GM19463 (cell line): ENCODE data around the gene CAB39L.

ENCODE experiments used
- ATAC-seq: cut with Tn5 transposase; IDR thresholded peaks from one replicate; pipeline ENCODE4 v1.9.1; 2021; ENCODE audit warnings: mild to moderate bottlenecking, moderate library complexity; ENCODE audit not compliant: unreplicated experiment

The CAB39L gene

DNA sequence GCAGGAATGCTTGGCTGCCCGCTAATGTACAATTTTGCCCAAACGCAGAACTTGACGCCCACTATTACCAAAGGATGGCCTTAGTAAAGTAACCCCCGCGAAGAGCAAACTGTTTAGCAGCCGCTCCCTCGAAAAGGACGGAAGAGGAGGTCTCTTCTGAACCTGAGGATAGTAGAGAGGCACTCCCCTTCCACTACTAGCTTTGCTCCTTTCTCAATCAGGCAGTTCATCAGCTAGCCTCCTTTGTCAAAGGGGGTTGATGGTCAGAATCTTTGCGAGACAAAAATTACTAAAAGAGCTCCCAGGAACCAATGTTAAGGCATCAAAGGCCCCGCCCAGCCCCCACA lies 534 bp downstream of the CAB39L start:
- no peak for ATAC-seq

DNA sequence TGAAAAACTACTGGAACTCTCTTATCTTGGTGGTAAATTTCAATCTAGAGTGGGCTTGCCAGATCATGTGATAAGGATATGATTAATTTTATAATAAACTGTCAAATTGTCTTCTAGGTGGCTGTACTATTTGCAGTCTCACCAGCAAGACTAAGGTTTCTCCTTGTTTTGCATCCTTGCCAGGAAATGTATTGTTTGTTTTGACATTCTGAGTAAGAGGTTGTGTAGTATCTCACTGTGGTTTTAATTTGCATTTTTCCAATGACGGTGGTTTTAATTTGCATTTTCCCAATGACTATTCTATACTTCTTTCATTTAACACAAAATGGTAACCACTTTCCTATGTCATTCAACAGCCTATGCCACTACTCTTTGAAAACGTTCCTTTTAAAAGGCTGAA lies 2.0 kb downstream of the CAB39L start:
- no peak for ATAC-seq

DNA sequence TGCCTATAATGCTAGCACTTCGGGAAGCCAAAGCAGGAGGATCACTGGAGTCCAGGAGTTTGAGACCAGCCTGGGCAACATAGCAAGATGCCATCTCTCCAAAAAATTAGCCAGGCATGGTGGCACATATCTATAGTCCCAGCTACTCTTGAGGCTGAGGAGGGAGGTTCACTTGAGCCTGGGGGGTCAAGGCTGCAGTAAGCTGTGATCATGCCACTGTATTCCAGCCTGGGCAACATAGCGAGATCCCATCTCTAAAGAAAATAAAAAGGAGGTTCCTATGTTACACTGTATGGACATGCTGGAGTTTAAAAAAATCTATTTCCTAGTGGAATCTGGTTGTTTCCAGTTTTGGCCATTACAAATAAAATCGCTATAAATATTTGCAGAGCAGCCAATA lies 2.6 kb downstream of the CAB39L start:
- no peak for ATAC-seq

DNA sequence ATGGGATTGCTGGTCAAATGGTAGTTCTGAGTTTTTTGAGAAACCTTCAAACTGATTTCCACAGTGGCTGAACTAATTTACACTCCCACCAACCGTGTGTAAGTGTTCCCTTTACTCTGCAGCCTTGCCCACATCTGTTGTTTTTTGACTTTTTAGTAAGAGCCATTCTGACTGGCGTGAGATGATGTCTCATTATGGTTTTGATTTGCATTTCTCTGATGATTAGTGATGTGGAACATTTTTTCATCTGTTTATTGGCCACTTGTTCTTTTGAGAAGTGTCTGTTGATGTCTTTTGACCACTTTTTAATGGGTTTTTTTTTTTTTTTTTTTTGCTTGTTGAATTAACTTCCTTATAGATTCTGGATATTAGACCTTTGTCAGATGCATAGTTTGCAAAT lies 4.3 kb downstream of the CAB39L start:
- ATAC-seq: no peak

DNA sequence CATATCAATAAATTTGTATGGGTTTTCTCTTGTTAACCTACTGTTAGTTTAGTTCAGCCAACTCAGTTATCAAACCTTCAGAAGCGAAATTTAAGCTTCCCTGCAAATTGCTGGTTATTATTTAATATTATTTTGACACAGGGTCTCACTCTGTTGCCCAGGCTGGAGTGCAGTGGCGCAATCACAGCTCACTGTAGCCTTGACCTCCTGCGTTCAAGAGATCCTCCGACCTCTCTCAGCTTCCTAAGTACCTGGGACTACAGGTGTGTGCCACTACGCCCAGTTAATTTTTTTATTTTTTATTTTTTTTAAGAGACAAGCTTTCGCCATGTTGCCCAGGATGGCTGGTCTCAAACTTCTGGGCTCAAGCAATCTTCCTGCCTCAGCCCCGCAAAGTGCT lies 6.2 kb downstream of the CAB39L start:
- no peak for ATAC-seq

DNA sequence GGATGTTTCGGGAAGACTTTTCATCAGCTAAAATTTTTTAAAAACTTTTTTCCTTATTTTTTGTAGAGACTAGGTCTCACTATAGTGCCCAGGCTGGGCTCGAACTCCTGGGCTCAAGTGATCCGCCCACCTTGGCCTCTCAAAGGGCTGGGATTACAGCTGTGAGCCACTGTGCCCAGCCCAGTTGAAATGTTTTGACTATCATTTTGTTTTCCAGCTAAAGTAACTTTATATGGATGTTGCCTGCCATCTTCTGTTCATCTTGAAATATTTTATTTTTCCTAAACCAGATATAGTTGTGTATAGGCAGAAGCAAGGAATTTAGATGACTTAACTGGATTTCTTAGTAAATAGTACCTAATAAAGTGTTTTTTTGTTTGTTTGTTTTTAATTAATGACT lies 7.0 kb downstream of the CAB39L start:
- no peak for ATAC-seq

DNA sequence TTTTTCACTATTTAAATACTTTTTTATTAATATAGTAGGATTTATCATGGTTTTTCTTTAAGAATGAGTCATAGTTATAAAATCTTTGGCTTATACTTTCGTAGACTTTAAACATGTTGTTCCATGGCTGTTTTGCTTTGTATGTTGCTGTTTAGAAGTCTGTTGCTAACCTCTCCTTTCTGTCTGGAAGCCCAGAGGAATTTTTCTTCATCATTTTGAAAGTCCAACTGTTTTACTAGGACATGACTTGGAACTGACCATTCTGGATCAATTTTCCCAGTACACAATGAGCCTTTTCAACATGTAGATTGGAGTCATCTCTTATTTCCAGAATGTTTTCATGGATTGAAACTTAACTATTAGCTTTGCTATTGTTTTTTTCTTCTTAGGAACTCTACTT lies 7.9 kb downstream of the CAB39L start:
- no peak for ATAC-seq

DNA sequence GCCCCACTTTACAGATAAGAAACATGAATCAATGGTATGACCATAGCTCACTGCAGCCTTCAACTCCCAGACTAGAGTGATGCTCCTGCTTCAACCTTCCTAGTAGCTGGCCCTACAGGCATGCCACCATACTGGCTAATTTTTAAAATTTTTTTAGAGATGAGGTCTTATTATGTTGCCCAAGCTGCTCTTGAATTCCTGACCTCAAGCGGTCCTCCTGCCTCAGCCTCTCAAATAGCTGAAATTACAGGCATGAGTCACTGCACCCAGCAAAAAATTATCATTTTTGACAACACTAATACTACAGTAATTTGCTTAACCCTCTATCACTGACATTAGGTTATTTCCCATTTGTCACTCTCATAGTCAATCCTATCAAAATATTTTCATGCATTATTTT lies 14.7 kb downstream of the CAB39L start:
- no peak for ATAC-seq

DNA sequence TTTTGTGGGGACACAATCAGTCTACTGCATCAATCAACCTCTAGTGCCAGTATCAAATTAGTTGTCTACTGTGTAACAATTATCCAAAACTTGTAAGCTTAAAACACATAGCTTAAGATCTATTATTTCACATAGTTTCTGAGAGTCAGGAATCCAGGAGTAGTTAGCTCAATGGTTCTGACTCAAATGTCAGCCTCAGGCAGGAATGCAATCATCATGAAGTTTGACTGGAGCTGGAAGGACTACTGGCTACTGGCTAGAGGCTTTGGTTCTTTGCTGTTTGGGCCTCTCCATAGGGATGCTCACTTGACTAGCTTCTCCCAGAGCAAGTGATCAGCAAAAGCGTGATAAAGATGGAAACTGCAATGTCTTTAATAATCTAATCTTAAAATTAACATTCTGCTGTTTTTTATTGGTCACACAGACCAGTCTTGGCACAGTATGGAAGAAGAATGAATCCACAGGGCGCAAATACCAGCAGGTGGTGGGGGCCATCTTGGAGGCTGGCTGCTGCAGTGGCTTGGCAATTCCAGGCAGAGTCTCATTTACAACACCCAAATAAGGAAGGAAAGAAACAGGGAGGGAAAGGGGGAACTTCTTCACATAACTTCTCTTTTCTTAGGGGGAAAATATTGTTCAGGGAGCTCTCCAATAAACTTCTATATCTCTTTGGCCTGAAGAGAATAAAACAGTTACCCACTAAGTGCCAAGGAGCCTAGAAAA lies 15.7 kb downstream of the CAB39L start:
- ATAC-seq: no peak

DNA sequence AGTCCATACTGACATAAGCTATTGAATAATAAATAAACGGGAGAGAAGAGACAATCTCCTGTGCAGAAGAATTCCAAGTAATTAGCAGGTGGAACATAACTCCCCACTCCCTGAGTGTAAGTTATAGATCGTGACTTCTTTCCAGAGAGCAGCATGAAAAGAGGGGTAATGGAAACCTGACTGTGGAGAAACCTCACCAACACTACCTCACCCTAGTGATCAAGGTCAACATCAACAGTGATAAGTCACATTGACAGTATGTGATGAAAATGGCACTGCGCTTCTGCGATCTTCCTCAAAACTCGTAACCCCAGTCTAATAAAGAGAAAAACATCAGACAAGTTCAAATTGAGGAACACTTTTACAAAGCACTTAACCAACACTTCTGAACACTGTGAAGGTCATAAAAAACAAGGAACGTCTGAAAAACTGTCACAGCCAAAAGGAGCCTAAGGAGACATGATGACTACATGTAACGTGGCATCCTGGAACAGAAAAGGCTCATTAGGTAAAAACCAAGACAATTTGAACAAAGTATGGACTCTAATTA lies 19.8 kb downstream of the CAB39L start:
- ATAC-seq: no peak

DNA sequence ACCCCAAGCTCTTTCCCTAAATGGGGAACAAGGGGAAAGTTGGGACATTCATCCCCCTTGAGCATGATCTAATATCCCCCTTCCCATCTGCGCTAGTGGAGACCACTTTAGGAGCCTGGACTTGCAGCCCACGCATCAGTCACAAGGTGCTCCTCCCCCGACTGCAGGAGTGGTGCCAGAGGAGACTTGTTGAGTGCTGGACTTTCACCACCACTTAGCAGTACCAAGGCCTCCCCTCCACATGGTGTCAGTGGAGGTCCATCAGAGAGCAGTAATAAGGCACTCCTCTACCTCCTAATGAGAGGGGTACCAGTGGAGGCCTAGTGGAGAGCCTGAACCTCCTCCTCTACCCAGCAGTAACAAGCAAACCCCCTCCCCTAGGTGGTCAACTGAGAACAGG lies 22.5 kb downstream of the CAB39L start:
- ATAC-seq: peak; percentile 92

DNA sequence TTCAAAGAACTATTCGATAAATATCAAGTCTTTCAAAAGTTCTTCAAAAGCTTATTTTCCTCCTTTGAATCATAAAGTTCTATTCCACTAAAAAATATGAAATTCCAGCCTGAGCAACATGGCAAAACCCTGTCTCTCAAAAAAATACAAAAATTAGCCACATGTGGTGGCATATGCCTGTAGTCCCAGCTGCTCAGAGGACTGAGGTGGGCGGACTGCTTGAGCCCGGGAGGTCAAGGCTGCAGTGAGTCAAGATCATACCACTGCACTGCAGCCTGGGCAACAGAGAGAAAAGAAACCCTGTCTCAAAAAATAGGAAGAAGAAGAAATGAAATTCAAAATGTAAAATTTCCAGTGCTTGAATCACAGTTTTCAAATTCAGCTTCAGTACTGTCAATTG lies 24.6 kb downstream of the CAB39L start:
- ATAC-seq: no peak

DNA sequence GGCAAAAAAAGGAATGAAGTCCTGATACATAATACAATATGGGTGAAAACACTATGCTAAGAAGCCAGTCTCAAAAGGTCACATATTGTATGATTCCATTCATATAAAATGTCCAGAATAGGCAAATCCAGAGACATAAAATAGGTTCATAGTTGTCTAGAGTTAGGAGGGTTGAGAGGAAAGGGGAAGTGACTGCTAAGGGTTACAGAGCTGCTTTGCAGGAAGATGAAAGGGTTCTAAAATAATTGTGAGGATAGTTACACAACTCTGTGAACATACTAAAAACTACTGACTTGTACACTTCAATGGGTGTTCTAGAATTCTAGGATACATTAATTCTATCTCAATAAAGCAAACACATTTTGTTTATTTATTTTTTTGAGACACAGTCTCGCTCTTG lies 25.7 kb downstream of the CAB39L start:
- ATAC-seq: no peak

DNA sequence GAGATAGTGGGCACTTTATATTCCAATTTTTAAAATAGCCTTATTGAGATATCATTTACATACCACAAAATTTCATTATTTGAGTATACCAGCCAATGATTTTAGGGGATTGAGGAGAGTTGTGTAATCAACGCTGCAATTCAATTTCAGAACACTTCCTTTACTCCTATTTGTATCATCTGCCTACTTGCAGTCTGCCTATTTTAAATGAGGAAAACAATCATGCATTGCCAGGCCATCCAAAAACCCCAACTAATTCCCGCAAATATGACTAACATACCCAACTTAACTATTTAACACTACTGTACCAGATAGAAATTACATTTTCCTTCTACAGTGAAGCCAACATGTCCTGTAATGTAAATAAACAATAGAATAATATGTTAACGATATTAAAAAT lies 26.7 kb downstream of the CAB39L start:
- no peak for ATAC-seq

DNA sequence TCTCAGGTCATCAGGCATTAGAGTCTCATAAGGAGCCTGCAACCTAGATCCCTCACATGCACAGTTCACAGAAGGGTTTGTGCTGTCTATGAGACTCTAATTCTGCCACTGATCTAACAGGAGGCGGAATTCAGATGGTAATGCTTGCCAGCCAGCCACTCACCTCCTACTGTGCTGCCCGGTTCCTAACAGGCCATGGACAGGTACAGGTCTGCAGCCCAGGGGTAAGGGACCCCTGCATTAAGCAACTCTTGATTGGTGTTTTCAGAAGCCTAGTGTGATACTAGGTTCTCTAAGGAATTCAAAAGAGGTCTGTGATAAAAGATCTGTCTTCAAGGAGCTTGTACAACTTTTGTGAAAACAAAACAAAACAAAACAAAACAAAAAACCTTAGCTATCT lies 31.1 kb downstream of the CAB39L start:
- ATAC-seq: no peak

DNA sequence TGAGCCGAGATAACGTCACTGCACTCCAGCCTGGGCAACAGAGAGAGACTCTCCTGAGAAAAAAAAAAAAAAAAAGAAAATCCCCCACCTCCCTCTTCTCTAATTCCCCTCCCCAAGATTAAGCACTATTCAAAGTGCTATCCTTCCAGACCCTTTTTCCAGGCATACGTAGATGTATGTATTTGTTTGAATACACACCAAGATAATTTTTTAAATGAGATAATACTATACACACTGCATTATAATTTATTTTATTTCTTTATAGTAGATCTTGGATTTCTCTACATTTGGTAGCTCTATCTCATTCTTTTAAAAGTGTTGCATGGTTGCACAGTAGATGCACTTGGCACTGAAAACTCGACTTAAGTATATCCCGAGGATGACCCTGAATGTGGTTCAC lies 32.5 kb downstream of the CAB39L start:
- ATAC-seq: no peak

DNA sequence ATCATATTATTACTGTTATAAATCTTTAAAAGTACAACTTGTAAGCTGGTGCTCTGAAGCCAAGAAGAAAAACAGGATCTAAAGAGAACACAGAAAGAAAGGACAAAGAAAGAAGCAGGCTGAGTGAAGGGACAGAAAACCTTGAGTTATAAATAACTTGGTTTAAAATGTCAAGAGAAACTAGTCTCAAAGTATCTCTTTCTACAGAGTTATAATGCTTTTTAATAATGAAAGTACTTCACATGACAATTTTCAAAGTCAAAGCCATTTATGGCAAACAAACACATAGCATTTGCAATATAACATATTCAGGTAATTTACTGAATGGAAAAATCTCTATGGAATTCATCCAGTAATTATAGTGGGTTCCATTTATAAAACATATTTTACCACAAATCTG lies 33.4 kb downstream of the CAB39L start:
- ATAC-seq: no peak

DNA sequence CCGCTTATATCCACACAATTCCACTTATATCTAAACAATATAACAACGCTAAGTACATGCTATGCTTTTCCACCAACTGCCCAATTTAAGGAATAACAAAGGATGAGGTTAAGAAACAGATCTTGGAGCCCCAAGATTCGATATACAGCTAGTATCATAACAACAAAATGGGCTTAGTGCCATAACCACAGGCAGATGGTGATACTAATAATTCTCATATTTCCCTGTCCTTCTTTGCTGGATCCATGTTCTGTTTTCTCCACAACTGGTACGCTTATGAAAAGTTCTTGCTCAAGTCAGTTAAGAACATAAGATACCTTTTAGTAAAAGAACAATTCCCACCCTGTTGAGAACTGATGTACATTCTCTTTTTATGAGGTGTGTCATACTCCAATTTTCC lies 33.9 kb downstream of the CAB39L start:
- ATAC-seq: no peak

DNA sequence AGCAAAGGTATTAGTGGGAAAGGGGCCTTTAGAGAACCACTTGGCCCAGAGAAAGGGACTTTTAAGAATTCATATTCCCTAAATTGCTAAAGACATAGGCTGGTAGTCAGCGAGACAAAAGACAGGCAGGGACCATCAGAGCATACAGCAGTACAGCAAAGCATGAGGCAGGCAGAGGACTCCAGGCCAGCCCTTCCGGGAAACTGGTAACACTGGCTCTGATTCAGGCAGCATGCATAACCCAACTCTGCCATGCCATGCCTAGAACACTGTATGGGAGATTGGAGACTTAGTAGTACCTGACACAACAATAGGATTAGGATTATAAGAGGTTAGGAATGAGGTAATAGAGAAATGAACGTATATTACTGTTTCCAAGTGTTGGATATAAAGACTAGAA lies 34.9 kb downstream of the CAB39L start:
- no peak for ATAC-seq

DNA sequence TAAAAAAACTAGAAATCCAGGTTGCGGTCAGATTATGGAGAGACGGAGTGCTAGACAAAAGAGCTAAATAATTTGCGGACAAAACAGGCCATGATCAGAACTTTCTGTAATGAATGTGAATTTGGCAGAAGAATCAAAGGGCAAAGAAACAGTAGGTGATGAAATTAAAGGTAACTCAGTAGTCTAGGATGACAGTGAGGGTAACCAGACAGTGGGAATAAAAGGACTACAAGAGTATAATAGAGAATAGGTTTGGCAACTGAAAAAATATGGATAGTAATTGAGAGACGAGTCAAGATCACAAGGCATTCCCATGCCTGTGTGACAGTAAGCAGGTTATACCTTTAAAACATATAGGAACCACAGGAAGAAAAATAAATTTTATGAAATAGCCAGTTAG lies 35.9 kb downstream of the CAB39L start:
- no peak for ATAC-seq

DNA sequence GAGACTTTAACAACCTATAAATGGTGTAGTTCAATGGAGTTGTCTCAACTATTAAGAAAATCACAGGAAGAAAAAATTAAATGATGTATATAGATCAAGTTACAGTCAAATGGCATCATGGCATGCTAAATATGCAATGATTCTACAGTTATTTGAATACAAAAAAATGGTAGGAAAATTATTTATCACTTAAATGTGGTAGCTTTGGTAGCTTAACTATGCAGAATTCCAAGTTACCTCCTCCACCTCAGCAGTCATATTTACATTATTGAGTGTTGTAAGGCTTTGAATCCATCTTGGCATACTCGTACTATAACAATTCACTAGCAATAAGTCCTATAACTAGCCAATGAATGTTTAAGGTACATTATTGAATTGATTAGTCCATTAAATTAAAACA lies 36.8 kb downstream of the CAB39L start:
- ATAC-seq: no peak

DNA sequence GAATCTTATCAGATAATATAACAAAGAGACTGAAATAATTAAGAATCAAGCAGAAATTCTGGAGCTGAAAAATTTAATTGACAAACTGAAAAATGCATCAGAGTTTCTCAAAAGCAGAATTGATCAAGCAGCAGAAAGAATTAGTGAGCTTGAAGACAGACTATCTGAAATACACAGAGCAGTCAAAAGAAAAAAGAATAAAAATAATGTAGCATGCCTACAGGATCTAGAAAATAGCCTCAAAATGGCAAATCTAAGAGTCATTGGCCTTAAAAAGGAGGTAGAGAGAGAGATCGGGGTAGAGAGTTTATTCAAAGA lies 39.2 kb downstream of the CAB39L start:
- ATAC-seq: no peak

DNA sequence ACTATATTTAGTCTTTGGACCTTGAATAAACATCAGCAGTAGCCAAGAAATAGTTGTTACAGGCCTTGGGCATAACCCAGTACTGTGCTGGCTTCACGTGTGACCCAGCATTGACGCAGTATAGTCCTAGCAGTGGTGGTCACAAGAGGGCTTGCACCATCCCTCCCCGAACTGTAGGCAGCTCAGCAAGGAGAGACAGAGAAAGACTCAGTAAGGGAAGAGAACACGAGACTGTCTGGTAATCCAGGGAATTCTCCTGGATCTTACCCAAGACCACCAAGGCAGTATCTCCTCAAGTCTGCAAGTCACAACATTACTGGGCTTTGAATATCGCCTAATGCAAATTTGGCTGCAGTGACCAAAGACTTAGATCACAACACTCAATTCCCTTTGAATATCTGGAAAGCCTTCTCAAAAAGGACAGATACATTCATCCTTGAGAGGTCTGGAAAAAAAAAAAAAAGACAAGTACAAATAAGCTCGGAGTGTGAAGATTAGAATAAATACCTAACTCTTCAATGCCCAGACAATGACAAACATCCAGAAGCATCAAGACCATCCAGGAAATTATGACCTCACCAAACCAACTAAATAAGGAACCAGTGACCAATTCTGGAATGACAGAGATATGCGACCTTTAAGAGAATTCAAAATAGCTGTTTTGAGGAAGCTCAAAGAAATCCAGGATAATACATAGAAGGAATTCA lies 39.7 kb downstream of the CAB39L start:
- ATAC-seq: no peak
